ENCODE measurements around the gene CBX5. TPM values are rescaled to one million over a fixed set of nuclear protein-coding genes. Genes with fewer than 3 reads are reported as not detected.

The CBX5 gene
- total and polyA plus RNA-seq, 9 of the 15 experiments (the other 6 are each of a cell fraction or from before 2014, with no cell fraction given), result 32.6 to 102 (median 59.2) TPM

DNA sequence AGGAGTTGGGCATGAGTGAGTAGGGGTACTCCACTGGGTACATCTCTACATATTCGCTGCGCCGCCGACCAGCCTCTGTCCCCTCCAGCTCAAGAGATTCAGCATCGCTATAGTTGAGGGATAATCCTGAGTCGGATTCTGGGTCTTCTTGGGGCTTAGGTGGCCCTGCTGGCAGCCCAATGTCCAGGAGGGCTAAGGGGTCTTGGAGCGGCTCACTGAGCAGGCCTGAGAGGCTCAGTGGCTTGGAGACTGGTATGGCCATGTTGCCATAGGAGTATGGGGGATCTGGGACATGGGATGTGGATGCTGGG, 13.0 kb upstream of the CBX5 start:
- CTCF ChIA-PET (ENCODE audit: low intra/inter-chr PET ratio), result interaction anchor here (4.1 kb wide), 1 partner anchor 67 kb away, joined by 33 read pairs; no protein-coding TSS in a partner anchor
- Histone ChIP-seq H3K9me1 (ENCODE audit: control insufficient read depth, insufficient read depth, low read length) (no peaks in the 10 kb centered on the region), H3K27me3 (ENCODE audit: control insufficient read depth in 2 of 2, insufficient read depth in 2 of 2, low read length in 2 of 2) (no peaks in the 10 kb centered on the region; a peak in 1 of 5 replicates), H3K4me1 (replicated peaks in 1 of 2; ENCODE audit: control insufficient read depth in 2 of 2, insufficient read depth in 2 of 2, low read length in 2 of 2) (peaks cover 38 to 47% of the 10 kb centered on the region in 2 experiments; a peak in 4 of 5 replicates), H3K9ac (ENCODE audit: insufficient read depth in 1 of 2, low read depth in 2 of 2, low read length in 2 of 2) (peak overlapping the region; percentile 67 to 94), H2AFZ (ENCODE audit: low read depth, low read length) (no peak overlapping the region), H3K27ac (ENCODE audit: extremely low read depth, low read depth, low read length) (peak overlapping the region; percentile 72), H3K79me2 (ENCODE audit: control insufficient read depth, insufficient read depth, low read length) (peaks cover 98% of the 10 kb centered on the region), H3K36me3 (ENCODE audit: control insufficient read depth, insufficient read depth, low read length) (peaks cover 89% of the 10 kb centered on the region), H3K9me3 (replicated peaks; ENCODE audit: control insufficient read depth, insufficient read depth, low read depth, low read length) (no peaks in the 10 kb centered on the region), H3K4me2 (ENCODE audit: insufficient read depth, low read length) (peak overlapping the region; percentile 99), H3K4me3 (peak overlapping the region; percentile 53), H4K20me1 (replicated peaks; ENCODE audit: control insufficient read depth, insufficient read depth, low read length) (peaks cover 18% of the 10 kb centered on the region; the same call in 1 of the 2 replicates)
- WGBS (ENCODE audit: insufficient coverage, low coverage, missing lambda C conversion rate), result 20% methylated on average over 7 of the region's 7 CpGs
- in situ Hi-C loops (cut with MboI), result loop anchor here (5.0 to 10.0 kb wide), 2 partner anchors 34 to 72 kb away; partner anchors contain the start of genes COPZ1 and GPR84
- DNase-seq (ENCODE audit: extremely low read depth in 1 of 4, low spot score in 3 of 4) (peak in 1 of 4 experiments; percentile 5), FAIRE-seq (no peak), ATAC-seq (no peak)
- no TSS peak for BruUV-seq (replicated peaks)
- intact Hi-C loops (cut with micrococcal nuclease), result loop anchor here (10.0 kb wide), 1 partner anchor 278 kb away; no protein-coding TSS in a partner anchor
- POLR2A ChIA-PET, result interaction anchor here (0.6 to 9.8 kb wide), 12 partner anchors 8 to 95 kb away, joined by 3 to 155 read pairs (median 8); partner anchors contain the start of genes CBX5, COPZ1 and HNRNPA1
- no peak for TF ChIP-seq TAF15 (IDR thresholded peaks at IDR 0.05; ENCODE audit: low read depth, low read length)
- peak; percentile 15 for TF ChIP-seq KDM5B (IDR thresholded peaks at IDR 0.05; ENCODE audit: insufficient replicate concordance, low read depth, low read length)
- peak; percentile 9 for TF ChIP-seq ARHGAP35 (IDR thresholded peaks at IDR 0.05; ENCODE audit: partially characterized antibody)
